ENCODE data around the gene SHCBP1L.

SHCBP1L gene

GRCh38 chr1:182952677-182953444 lies at the start of gene SHCBP1L:
Gene SHCBP1L (minus strand): TSS chr1:182953166. CDS start chr1:182953133, 33 bp downstream.
- H3K27me3 ChIP-seq (ENCODE audit: insufficient read depth, low read length) = no peaks in the 10 kb centered on the region
- H3K4me1 ChIP-seq (ENCODE audit: insufficient read depth, low read length, severe bottlenecking) = no peaks in the 10 kb centered on the region
- no peaks in the 10 kb centered on the region for H4K20me1 ChIP-seq (ENCODE audit: insufficient read depth, low read length)
- H3K9me2 ChIP-seq (ENCODE audit: low read depth, low read length) = no peaks in the 10 kb centered on the region
- H3F3A ChIP-seq (ENCODE audit: insufficient read depth, low read length) = no peaks in the 10 kb centered on the region
- H3K4me2 ChIP-seq (ENCODE audit: low read length) = no peak within 1 kb of the TSS
- no peak within 1 kb of the TSS for H2AFZ ChIP-seq (ENCODE audit: low read length)
- no peaks in the 10 kb centered on the region for H3K79me2 ChIP-seq (ENCODE audit: insufficient read depth, low read length)
- H3K4me3 ChIP-seq (ENCODE audit: low read depth, low read length, poor library complexity, severe bottlenecking) = no peak within 1 kb of the TSS
- no peaks in the 10 kb centered on the region for H3K9me3 ChIP-seq (ENCODE audit: low read length)
- no peaks in the 10 kb centered on the region for H3K36me3 ChIP-seq (ENCODE audit: insufficient read depth, low read length)
- TF ChIP-seq CTCF (IDR thresholded peaks at IDR 0.05; ENCODE audit: low read length) (no peak), EZH2 (IDR thresholded peaks at IDR 0.05; ENCODE audit: borderline replicate concordance, low read length) (no peak)
- H3K27ac ChIP-seq (ENCODE audit: low read depth, low read length, poor library complexity, severe bottlenecking) = no peak within 1 kb of the TSS
- no peak within 1 kb of the TSS for H3K9ac ChIP-seq (ENCODE audit: low read length)

- H3K4me1 ChIP-seq (ENCODE audit: insufficient read depth, low read length, severe bottlenecking) = no peaks in the 10 kb centered on the region
- TF ChIP-seq CTCF (IDR thresholded peaks at IDR 0.05; ENCODE audit: low read length) (no peak), EZH2 (IDR thresholded peaks at IDR 0.05; ENCODE audit: borderline replicate concordance, low read length) (no peak)
- no peaks in the 10 kb centered on the region for H3K79me2 ChIP-seq (ENCODE audit: insufficient read depth, low read length)
- no peaks in the 10 kb centered on the region for H3K36me3 ChIP-seq (ENCODE audit: insufficient read depth, low read length)
- no peak overlapping the region for H3K4me3 ChIP-seq (ENCODE audit: low read depth, low read length, poor library complexity, severe bottlenecking)
- no peaks in the 10 kb centered on the region for H3F3A ChIP-seq (ENCODE audit: insufficient read depth, low read length)
- H4K20me1 ChIP-seq (ENCODE audit: insufficient read depth, low read length) = no peaks in the 10 kb centered on the region
- no peaks in the 10 kb centered on the region for H3K27me3 ChIP-seq (ENCODE audit: insufficient read depth, low read length)
- H3K9ac ChIP-seq (ENCODE audit: low read length) = no peak overlapping the region
- no peak overlapping the region for H2AFZ ChIP-seq (ENCODE audit: low read length)
- H3K27ac ChIP-seq (ENCODE audit: low read depth, low read length, poor library complexity, severe bottlenecking) = no peak overlapping the region
- no peak overlapping the region for H3K4me2 ChIP-seq (ENCODE audit: low read length)
- H3K9me3 ChIP-seq (ENCODE audit: low read length) = no peaks in the 10 kb centered on the region
- H3K9me2 ChIP-seq (ENCODE audit: low read depth, low read length) = no peaks in the 10 kb centered on the region
Observed at GRCh38 chr1:183002267-183002666, 49.3 kb upstream of the SHCBP1L start.

- no peak overlapping the region for H3K4me2 ChIP-seq (ENCODE audit: low read length)
- no peak for TF ChIP-seq EZH2 (IDR thresholded peaks at IDR 0.05; ENCODE audit: borderline replicate concordance, low read length)
- no peak for TF ChIP-seq CTCF (IDR thresholded peaks at IDR 0.05; ENCODE audit: low read length)
- no peaks in the 10 kb centered on the region for H3K79me2 ChIP-seq (ENCODE audit: insufficient read depth, low read length)
- no peak overlapping the region for H2AFZ ChIP-seq (ENCODE audit: low read length)
- no peaks in the 10 kb centered on the region for H3K27me3 ChIP-seq (ENCODE audit: insufficient read depth, low read length)
- no peaks in the 10 kb centered on the region for H4K20me1 ChIP-seq (ENCODE audit: insufficient read depth, low read length)
- H3K9ac ChIP-seq (ENCODE audit: low read length) = no peak overlapping the region
- H3K4me3 ChIP-seq (ENCODE audit: low read depth, low read length, poor library complexity, severe bottlenecking) = no peak overlapping the region
- no peaks in the 10 kb centered on the region for H3K36me3 ChIP-seq (ENCODE audit: insufficient read depth, low read length)
- no peak overlapping the region for H3K27ac ChIP-seq (ENCODE audit: low read depth, low read length, poor library complexity, severe bottlenecking)
- no peaks in the 10 kb centered on the region for H3K9me2 ChIP-seq (ENCODE audit: low read depth, low read length)
- H3K9me3 ChIP-seq (ENCODE audit: low read length) = no peaks in the 10 kb centered on the region
- no peaks in the 10 kb centered on the region for H3F3A ChIP-seq (ENCODE audit: insufficient read depth, low read length)
- H3K4me1 ChIP-seq (ENCODE audit: insufficient read depth, low read length, severe bottlenecking) = no peaks in the 10 kb centered on the region
Observed at GRCh38 chr1:183000167-183000962, 47.4 kb upstream of the SHCBP1L start.

All from OCI-LY1 (cell line).